ENCODE measurements around the gene LTB4R. TPM values are rescaled to one million over a fixed set of nuclear protein-coding genes. Genes with fewer than 3 reads are reported as not detected.
A peak's percentile ranks its signal among the peaks of the same experiment; 100 is the strongest.

Gene LTB4R
- total RNA-seq, 1 donor from 2014 or later: 8.8 TPM

DNA sequence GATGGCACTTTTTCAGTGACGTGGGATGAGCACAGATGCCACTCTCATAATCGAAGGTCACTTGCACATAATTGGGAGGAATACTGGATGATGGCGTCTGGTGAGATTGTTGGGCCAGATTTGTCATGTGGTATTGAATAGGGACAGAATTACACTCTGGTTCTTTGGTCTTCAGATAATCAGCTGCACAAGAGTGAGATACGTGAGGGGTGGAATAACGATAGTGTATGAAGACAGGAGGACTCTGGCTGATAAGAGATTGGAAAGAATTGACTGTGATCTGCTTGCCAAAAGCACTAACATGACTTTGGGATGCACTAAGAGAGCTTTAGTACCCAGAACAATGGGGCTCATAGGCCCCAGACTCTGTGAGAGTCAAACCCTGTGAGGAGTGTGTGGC lies 32.9 kb upstream of the LTB4R start:
- DNase-seq: no peak

DNA sequence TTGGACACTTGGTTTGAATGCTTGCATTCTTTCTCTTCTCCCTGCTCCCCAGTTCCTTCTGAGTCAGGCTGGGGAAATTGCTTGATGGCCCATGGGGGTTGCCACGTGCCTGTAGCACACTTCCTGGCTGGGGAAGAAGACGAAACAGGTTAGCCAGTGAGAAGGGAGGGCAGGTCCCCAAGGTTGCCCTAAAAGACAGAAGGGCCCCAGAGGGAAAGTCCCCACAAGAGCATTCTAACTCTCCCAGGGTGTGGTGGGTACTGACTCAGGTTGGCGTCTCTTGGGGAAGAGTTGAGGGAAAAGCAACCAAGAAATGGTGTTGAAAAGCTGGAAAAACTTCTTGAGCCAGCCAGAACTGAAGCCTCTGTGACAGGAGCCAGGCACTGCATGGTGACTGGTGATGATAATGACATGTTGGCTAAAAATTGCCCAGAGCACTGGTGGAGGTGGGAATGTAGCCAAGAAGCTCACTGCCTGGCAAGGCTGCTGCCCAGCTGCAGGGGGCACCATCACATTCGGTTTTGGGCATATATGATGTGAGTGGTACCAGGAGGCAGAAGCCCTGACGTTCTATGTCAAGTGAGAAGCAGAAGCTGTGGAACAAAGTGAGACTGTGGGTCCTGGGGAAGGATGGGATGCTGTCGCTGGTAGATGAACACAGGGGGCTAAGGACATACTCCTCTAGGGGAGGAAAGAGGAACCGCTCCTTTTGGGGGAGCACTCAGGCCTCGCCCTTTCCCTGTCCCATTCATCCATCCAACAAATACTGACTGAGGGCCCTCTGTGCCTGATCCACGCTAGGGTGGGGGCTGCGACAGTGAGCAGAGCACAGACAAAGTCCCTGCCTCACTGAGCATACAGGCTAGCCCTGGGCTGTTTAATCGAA lies 31.8 kb upstream of the LTB4R start:
- no peak for DNase-seq

DNA sequence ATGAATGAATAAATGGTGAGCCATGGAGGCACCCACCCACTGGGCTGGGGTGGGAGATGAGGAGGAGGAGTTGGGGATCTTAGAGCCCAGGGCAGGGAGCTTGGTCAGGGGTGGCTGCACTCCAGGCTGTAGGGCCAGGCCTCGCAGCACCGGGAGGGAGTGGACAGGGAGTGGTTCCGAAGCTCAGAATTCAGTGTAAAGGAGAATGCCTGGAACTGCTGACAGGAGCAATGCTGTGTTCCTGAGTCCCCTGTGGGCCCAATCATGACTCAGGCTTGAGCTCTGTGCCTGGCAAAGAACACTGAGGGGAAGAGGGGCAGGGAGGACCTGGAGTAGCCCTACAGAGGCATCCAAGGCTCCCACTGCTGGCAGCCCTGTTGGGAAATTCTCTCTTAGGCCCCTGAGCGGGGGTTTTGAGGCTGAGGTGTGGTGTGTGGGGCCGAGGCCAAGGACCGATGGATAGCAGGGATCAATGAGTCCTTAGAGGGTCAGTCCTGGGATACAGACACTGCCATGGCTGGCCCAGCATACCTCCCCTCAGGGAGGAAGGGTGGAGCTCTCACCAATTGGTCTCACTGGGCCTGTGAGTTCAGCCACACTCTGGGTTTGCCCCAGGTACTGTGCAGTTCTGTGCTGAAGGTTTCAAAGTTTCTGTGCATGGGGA lies 30.4 kb upstream of the LTB4R start:
- no peak for DNase-seq

DNA sequence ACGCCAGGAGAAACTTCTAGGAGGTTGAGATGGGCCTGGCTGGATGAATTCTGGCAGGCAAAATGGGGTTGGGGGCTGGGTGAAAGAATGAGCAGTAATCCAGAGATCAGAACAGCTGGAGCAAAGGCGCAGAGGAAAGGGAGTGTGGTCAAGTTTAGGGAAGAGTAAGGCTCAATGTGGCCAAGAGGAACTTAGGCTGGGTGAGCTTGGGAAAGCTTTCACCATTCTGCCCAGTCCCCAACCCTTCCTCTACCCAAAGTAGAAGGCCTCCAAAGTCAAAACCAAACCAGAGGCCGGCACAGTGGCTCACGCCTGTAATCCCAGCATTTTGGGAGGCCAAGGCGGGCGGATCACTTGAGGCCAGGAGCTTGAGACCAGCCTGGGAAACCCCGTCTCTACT lies 29.7 kb upstream of the LTB4R start:
- DNase-seq: no peak

DNA sequence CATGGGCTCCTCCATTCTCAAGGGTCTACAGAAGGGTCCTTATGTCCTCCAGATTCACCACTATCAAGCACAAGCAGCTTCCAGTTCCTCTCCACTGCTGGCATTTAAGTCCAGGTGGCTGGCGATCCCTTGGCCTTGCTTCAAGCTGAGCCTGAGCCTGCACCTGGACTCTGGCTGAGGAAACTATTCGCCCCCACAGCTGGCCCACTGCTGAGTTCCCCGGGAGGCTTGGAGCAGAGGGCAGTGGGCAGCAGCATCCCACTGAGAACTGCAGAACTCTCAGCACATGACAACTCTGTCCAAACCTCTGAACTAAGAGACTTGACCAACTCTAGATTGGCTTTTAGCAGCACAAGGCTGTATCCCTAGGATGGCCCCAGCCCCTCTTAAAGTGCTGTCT lies 28.6 kb upstream of the LTB4R start:
- DNase-seq: no peak

DNA sequence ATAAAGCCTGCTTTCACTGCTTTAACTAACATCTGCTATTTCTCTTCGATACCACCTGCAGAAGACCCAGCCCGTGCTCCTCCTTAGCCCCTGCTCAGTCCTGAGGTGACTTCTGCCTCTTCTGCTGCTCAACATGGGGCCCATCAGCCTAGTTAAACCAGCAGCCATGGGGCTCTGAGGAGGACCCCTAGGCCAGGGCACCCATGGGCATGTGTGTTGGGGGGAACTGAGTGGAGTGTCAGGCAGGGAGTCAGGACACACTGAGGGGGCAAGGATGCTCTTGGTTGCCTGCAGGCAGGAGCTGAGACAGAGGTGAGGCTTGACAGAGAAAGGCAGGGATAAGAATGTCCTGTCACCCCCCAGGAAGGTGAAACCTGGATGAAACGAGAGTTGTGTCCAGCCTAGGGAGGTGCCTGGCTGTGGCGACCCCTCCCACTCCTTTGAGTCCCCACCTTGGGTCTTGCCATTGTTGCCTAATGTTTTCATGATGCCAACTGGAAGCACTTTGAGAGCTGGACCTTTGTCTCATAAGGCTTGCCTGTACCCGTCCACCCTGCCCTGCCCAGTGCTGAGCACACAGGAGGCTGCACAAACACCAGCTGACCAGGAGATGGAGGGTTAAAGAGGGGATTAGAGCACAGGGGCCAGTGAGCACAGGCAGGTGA lies 27.4 kb upstream of the LTB4R start:
- DNase-seq: no peak

DNA sequence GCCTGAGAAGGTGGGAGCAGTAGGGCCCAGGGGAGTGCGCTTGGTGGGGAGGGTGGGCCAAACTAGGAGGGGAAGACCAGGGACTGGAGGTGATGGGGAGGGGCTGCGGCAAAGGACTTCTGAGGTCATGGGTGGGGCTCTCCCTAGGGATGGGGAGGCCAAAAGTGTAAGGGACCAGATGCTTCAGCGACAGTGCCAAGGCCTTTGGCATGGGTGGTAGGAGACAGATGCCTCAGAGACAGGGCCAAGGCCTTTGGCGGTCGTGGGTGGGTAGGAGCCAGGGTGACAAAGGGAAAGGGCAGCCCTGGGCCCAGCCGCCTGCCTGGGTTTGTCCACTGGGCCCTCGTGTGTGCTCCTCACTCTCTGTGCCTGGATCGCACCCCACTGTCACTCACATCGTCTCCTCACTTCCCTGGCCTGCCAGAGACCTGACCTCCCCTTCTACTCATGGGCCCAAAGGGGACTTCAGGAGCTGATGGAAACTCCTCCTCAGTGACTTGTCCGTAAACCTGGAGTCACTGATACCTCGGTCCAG lies 26.7 kb upstream of the LTB4R start:
- DNase-seq: no peak

DNA sequence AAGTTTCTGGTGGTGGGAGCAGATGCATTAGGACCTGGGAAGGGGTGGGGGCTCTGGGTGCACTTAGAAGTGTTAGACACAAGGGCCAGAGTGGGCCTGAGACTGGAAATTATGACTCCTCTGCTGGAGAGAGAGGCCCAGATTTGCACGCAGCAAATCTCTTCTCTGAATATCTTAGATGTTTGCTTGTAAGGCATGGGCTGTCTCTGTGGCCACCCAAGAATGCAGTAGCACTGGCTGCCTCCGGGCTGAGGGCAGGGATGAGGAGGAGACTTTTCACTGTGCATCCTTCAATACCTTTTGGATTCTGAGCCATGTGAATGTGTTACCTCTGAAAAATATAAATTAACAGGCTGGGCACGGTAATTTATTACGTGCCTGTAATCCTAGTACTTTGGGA lies 26.0 kb upstream of the LTB4R start:
- DNase-seq: no peak

DNA sequence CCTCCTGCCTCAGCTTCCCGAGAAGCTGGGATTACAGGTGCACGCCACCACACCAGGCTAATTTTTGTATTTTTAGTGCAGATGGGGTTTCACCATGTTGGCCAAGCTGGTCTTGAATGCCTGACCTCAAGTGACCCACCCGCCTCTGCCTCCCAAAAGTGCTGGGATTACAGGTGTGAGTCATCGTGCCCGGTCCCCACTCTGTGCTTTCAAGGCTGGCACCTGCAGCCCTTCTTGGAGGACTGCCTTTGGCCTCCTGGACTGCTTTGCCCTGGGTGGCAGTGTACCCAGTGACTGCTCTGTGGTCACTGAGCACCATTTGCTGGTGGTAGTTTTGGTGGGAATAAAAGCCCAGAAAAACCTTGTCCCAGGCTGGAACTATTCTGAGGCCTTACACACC lies 24.3 kb upstream of the LTB4R start:
- DNase-seq: no peak

DNA sequence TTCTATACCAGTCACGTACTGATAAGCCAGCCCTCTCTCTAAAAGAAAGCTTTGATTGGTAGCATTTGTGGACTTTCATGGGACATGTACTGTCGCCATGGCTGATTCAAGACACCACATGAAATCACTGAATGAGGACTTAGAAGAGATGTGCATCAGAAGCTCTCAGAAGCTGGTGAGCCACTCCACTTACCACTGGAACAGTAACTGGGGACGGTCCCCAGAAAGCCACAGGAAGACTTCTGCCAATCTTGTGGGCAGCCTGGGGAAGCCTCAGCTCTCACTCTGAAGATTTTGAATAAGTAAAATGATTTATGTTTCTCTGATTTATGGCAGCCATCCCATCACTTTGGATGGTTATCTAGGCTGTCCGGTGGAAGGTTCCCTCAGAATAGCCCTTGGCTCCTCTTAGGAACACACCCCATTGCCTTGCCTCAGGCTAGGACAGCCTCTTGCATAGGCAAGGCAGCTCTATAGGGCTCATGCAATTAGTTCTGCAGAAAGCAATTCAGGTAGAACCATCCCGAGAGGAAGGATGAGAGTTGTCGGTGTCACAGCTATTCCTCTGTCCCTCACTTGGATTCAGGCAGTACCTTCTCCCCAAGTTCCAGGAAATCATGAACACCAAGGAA lies 21.5 kb upstream of the LTB4R start:
- no peak for DNase-seq

DNA sequence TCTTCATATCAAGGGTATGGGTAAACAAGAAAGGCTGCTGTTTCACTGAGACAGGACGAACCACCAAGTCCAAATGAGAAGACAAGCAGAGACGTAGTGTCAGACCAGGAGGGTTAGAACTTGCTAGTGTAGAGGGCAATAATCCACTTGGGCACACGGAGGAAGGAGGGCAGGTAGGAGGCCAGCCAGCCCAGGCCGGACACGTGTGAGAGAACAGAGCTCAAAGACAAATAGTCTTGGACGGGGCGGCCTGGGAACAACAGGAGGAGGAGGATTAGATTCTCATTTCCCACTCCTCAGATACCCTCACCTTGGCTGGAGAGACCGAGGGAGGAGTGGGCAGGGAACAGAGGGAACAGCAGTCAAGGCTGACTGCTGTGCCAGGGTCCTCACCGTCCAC lies 20.6 kb upstream of the LTB4R start:
- DNase-seq: no peak

DNA sequence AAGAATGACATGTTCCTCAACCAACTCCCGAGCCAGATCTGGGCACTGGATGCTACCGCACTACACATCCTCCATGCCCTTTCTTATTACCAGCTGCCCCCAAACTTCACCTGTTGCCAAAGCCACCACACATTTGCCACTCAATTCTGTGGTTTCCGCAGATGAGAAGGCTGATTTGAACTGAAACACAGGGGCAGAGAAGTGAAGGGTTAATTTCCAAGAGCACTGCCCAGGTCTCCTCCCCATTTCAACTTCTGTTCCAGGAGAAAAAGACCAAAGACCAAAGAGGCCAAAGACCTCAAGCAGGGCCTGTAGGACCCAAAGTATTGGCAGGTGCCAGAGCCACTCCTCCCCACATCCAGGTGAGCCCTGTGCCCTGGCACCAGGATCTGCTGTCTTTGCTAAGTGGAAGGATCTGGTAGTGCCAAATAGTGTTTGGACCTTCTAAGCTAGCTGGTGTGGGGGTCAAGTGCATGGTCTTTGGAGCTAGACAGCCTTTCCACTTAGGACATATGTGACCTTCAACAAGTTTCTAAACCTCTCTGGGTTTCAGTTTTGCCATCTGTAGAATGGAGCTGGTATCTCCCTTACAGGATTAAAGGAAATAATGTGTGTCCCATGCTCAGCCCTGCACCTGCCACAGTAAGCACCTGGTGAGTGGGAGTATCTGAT lies 19.7 kb upstream of the LTB4R start:
- DNase-seq: no peak

DNA sequence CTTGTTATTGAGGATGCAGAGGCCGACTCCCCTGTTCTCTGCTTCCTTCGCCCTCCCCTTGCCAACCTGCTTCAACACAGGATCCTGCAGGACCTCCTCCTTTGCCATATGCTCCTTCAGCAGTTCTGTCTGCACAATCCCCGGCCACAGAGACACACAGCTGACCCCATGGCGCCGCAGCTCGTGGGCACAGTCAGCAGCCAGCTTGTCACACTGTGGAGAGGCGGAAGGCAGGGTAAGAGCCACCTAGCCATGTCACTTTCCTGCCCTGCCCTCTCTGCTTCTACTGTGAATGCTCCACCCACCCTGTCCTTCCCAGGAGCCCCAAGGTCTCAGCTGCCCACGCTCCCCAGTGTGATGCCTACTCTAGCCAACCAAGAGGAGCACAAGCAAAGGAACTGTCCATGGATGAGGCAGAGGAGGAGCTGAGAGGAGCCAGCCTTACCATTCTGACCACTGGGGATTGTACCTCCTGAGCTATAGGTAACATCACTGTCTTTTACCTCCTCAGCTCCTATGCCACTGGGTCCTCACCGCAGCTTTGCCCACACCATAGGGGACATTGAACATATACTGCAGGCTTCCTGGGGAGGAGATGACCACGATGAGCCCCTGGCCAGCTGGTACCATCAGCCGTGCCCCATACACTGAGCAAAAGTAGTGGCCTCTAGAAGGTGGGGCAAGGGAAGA lies 19.0 kb upstream of the LTB4R start:
- no peak for DNase-seq

DNA sequence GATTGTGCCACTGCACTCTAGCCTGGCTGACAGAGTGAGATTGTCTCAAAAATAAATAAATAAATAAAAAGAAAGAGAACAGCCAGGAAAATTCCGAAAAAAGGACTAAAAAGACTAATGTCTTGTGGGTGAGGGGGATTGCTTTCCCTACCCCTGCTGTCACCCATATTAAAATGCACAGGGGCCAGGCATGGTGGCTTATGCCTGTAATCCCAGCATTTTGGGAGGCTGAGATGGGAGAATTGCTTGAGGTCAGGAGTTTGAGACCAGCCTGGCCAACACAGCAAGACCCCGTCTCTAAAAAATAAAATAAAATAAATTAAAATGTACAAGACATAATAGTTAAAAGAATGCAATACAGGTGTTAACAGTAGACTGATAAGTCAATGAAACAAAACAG lies 17.8 kb upstream of the LTB4R start:
- DNase-seq: no peak

DNA sequence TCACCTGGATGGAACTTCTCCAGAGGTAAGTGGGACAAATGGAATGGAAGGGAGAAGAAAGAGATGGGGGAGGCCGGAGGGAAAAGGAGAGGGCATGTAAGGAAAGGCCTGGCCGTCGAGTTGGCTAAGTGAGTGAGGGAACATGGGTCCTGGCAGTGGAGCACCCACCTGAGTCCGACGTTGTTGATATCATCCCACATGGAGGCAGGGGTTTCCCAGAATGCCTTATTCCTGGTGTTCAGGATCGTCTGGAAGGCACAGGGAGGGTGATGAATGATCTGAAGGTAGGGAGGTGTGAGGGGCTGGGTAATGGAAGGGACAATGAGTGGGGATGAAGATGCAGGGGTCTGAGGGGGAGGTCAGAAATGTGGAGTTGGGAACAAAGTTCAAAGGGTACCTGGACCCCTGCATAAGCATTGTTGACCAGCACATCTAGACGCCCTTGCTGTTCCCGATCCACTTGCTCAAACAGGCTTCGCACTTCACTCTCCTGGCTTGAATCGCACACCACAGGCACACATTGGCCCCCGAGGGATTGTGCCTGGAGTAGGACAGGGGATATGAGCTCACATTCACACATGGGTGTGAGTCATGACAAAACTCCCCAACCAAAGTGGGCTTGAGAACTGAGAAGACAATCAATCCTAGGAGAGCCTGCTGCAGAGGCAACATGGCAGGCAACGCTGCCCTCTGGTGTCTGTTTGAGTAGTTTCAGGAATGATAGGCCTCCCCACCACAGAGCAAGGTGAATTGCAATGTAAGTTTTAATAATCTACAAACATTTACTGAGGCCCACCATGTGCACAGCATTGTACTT lies 14.8 kb upstream of the LTB4R start:
- peak; percentile 83 for DNase-seq

DNA sequence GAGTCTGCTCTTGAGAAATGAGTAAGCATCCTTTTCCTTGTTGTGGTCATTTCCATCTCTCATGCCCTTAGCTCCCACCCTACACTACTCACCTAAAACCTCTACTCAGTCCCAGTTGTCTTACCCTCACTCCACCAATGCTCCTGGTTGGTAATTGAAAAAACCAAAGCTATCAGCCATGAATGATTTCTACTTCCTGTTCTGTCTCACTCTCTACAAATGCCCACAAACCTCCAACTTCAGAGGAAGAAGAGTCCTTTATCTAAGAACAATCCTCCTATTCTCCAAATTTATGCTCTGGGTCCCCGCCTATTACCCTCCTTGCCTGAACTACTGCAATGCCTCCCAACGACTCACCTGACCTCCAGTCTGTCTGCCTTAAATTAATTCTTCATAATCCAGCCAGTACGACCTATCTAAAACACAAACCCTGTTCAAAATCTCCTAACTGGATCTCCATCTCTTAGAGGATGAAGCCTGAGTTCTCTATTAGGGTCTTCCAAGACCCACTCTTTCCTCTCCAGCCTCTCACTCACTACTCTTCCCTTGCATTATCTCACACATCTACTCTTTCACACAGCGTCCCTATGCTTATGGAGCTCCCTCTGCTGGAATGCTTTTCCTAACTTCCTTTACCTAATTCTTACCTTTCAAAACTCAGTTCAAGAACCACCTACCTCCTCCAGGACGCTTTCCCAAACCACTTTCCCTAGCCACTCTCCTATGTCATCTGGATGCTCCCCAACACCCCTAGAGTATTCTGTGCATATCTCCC lies 13.9 kb upstream of the LTB4R start:
- DNase-seq: peak; percentile 37

DNA sequence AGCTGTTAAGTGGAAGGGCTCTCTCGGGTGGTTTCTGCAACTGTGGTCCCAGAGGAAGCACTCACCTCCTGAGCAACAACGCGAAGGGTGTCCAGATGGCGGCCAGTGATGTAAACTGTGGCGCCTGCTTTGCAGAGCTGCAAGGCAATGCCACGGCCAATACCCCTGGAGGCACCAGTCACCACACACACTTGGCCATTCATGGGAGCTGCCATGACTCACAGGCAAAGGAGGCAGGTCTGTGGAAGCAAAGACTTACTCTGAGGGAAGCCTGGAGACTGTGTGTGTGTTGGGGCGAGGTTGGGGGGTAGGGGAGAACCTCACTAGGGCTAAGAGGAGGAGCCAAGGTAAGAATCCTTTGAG lies 12.4 kb upstream of the LTB4R start:
- no peak for DNase-seq

DNA sequence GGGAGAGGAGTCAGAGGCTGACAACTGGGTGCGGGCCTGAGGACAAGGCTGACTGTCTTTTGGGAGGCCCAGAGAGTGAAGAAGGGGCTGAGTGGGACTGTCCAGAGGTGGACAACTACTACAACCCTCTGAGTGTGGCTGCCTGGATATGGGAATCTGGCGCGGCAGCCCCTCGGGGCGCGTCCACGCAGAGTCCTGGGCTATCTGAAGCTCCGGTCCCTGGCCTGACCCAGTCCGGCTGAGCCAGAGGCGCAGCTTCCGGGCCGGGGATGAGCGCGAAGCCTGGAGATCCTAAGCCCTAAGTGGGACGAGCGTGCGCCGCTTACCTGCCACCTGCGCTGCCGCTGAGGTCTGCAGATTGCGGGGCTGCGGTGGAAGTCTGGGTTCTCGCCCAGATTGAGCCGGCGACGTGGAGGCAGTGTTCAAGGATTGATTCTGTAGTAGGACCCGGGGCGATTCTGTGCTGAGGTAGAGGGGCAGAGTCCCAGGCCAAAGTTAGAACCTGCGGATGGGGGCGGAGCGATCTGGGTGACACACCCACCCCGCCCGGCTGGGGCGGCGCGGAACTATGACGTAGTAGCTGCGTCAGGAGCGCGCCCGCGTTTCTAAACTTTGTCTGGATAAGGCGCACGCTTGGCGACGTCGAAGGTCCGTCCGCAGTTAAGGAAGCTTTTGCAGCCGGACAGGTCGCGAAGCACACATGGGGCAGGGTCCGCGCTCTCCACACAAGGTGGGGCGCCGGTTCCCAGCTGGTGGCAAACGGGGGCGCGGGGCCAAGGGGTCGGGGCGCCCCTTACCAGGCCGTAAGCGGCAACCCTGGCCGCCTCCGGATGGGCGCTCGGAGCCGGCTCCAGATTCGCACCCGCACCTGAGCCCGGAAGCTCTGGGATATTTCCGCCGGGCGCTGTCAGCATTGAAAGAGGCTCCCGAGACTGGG lies 11.8 kb upstream of the LTB4R start, which contains the start of the genes DHRS1 and NOP9:
Gene DHRS1, minus strand, starts transcription at position 526 of the 937 bp plus-strand sequence. CDS start 674 bp downstream, outside the sequence.
Gene NOP9, plus strand, starts transcription at position 596 of the 937 bp plus-strand sequence. Its CDS starts 105 bp downstream, at position 701.
- DNase-seq: peak; percentile 96
